GM20000 (cell line): ENCODE results near the gene EPC2.

Experiments
- DNase-seq: peaks from one replicate; pipeline ENCODE4 v3.0.0; 2012; ENCODE audit warnings: low spot score
- CTCF ChIP-seq: IDR thresholded peaks from 2 replicates; pipeline ENCODE4 v1.5.1; 2012; ENCODE audit warnings: mild to moderate bottlenecking, control low read depth; ENCODE audit errors: extremely low read depth, missing control alignments

EPC2 gene

GRCh38 chr2:148701877-148702276 is 57.3 kb downstream of the EPC2 start:
- TF ChIP-seq CTCF, result no peak
- no peak for DNase-seq

- DNase-seq, result no peak
Measured at GRCh38 chr2:148702475-148702874, 57.9 kb downstream of the EPC2 start.

GRCh38 chr2:148704247-148704646 is 59.7 kb downstream of the EPC2 start:
- DNase-seq, result no peak
- TF ChIP-seq CTCF, result no peak

More at GRCh38 chr2:148702475-148702874, 57.9 kb downstream of the EPC2 start:
- TF ChIP-seq CTCF, result no peak

GRCh38 chr2:148716378-148716920 is 71.9 kb downstream of the EPC2 start:
- DNase-seq, result no peak
- no peak for TF ChIP-seq CTCF

- TF ChIP-seq CTCF, result no peak
- no peak for DNase-seq
Measured at GRCh38 chr2:148718039-148718438, 73.5 kb downstream of the EPC2 start.

GRCh38 chr2:148719195-148719749 is 74.7 kb downstream of the EPC2 start:
- TF ChIP-seq CTCF, result no peak

GRCh38 chr2:148719941-148720436 is 75.4 kb downstream of the EPC2 start:
- no peak for DNase-seq
- TF ChIP-seq CTCF, result no peak

More at GRCh38 chr2:148719195-148719749, 74.7 kb downstream of the EPC2 start:
- no peak for DNase-seq
